Hepatocyte (in vitro differentiated cells): ENCODE results near the gene VGF.
"Not testable (repeated sequence)": the region's sequence is repeated elsewhere in the genome, so short reads cannot be mapped to it uniquely, and the experiment has no call there.

Experiments used
- EZH2 ChIP-seq: fragments of 200-600 bp; sonication (generic); IDR thresholded peaks from 2 replicates; pipeline ENCODE4 v1.6.1; 2016; ENCODE audit warnings: antibody characterized with exemption, mild to moderate bottlenecking, borderline replicate concordance
- TF ChIP-seq, protein P1 (sequence below): fragments of 200-600 bp; sonication (generic); IDR thresholded peaks from 2 replicates; pipeline ENCODE4 v1.5.1; 2016; ENCODE audit warnings: antibody characterized with exemption, mild to moderate bottlenecking; ENCODE audit not compliant: poor library complexity

DNA sequence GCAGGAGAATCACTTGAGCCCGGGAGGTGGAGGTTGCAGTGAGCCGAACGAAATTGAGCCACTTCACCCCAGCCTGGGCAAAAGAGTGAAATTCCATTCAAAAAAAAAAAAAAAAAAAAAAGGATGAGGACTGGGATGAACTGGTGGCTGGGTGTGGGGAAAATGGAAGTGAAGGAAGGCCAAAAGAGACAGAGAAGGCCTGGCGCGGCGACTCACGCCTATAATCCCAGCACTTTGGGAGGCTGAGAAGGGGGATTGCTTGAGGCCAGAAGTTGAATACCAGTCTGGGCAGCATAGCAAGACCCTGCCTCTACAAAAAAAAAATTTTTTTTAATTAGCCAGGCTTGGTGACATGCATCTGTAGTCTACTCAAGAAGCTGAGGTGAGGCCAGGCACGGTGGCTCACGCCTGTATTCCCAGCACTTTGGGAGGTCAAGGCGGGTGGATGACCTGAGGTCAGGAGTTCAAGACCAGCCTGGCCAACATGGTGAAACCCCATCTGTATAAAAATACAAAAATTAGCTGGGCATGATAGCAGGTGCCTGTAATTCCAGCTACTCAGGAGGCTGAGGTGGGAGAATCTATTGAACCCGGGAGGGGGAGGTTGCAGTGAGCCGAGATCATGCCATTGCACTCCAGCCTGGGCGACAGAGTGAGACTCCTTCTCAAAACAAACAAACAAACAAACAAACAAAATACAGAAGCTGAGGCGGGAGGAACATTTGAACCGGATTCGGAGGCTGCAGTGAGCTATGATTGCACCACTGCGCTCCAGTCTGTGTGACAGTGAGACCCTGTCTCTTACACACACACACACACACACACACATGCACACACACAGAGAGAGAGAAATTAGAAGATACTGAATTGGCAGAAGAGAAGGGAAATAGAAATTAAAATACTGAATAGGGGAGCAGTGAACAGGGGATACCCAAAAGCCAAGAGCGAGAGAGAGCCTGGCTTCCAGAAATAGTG is 32.5 kb downstream of the VGF start:
- TF ChIP-seq, protein P1, sequence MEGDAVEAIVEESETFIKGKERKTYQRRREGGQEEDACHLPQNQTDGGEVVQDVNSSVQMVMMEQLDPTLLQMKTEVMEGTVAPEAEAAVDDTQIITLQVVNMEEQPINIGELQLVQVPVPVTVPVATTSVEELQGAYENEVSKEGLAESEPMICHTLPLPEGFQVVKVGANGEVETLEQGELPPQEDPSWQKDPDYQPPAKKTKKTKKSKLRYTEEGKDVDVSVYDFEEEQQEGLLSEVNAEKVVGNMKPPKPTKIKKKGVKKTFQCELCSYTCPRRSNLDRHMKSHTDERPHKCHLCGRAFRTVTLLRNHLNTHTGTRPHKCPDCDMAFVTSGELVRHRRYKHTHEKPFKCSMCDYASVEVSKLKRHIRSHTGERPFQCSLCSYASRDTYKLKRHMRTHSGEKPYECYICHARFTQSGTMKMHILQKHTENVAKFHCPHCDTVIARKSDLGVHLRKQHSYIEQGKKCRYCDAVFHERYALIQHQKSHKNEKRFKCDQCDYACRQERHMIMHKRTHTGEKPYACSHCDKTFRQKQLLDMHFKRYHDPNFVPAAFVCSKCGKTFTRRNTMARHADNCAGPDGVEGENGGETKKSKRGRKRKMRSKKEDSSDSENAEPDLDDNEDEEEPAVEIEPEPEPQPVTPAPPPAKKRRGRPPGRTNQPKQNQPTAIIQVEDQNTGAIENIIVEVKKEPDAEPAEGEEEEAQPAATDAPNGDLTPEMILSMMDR, result not testable (repeated sequence)
- not testable (repeated sequence) for TF ChIP-seq EZH2
